Astrocyte (in vitro differentiated cells and primary cell): ENCODE measurements around the gene TMEM95. TPM values are rescaled to one million over a fixed set of nuclear protein-coding genes. Genes with fewer than 3 reads are reported as not detected.

Experiments
- DNase-seq: peaks from one replicate; pipeline ENCODE4 v3.0.0-alpha.2; 2010; ENCODE audit warnings: low read depth
- FAIRE-seq: peaks from 2 replicates; lab custom pipeline; 2011; peaks lifted over from hg19 to GRCh38; lab: Jason Lieb, UNC
- H2AFZ ChIP-seq: 2 replicates; pipeline ENCODE4 v1.6.0; 2012; ENCODE audit warnings: low read depth, low read length, inconsistent platforms
- H3K27ac ChIP-seq: 2 replicates; pipeline ENCODE4 v1.5.1; 2011; ENCODE audit warnings: low read depth, low read length, inconsistent platforms
- H3K27me3 ChIP-seq: 2 replicates; pipeline ENCODE4 v1.6.0; 2011; ENCODE audit warnings: low read length, inconsistent platforms; ENCODE audit not compliant: insufficient read depth
- H3K36me3 ChIP-seq: 2 replicates; pipeline ENCODE4 v1.5.1; 2011; ENCODE audit warnings: low read length, inconsistent platforms; ENCODE audit not compliant: insufficient read depth
- H3K4me1 ChIP-seq: 2 replicates; pipeline ENCODE4 v1.5.1; 2011; ENCODE audit warnings: low read length, inconsistent platforms; ENCODE audit not compliant: insufficient read depth
- H3K4me2 ChIP-seq: 2 replicates; pipeline ENCODE4 v1.6.0; 2012; ENCODE audit warnings: low read length, inconsistent platforms
- H3K4me3 ChIP-seq: 2 replicates; pipeline ENCODE4 v1.5.1; 2011; ENCODE audit warnings: low read depth, mild to moderate bottlenecking, low read length, inconsistent platforms; ENCODE audit not compliant: insufficient read depth
- H3K79me2 ChIP-seq: 2 replicates; pipeline ENCODE4 v1.6.0; 2012; ENCODE audit warnings: mild to moderate bottlenecking, low read length, inconsistent platforms; ENCODE audit not compliant: insufficient read depth
- H3K9ac ChIP-seq: 2 replicates; pipeline ENCODE4 v1.6.0; 2012; ENCODE audit warnings: mild to moderate bottlenecking, low read length, inconsistent platforms
- H3K9me3 ChIP-seq: 2 replicates; pipeline ENCODE4 v1.5.1; 2012; ENCODE audit warnings: low read depth, mild to moderate bottlenecking, low read length, inconsistent platforms; ENCODE audit not compliant: insufficient read depth
- H4K20me1 ChIP-seq: 2 replicates; pipeline ENCODE4 v1.6.0; 2012; ENCODE audit warnings: low read length, inconsistent platforms; ENCODE audit not compliant: insufficient read depth
- H3K27ac Mint-ChIP-seq: one replicate; pipeline ENCODE4 v1.8.0; 2021; ENCODE audit warnings: mild to moderate bottlenecking, mixed read lengths; ENCODE audit not compliant: unreplicated experiment
- H3K27me3 Mint-ChIP-seq: one replicate; pipeline ENCODE4 v1.8.0; 2021; ENCODE audit warnings: low read depth, mixed read lengths; ENCODE audit not compliant: unreplicated experiment
- H3K36me3 Mint-ChIP-seq: one replicate; pipeline ENCODE4 v1.8.0; 2021; ENCODE audit warnings: low read depth, mixed read lengths; ENCODE audit not compliant: unreplicated experiment
- H3K4me1 Mint-ChIP-seq: one replicate; pipeline ENCODE4 v1.8.0; 2021; ENCODE audit warnings: low read depth, mixed read lengths; ENCODE audit not compliant: unreplicated experiment
- H3K4me3 Mint-ChIP-seq: one replicate; pipeline ENCODE4 v1.8.0; 2021; ENCODE audit warnings: mild to moderate bottlenecking, moderate library complexity, mixed read lengths; ENCODE audit not compliant: unreplicated experiment
- H3K9me3 Mint-ChIP-seq: one replicate; pipeline ENCODE4 v1.8.0; 2021; ENCODE audit warnings: mild to moderate bottlenecking, mixed read lengths; ENCODE audit not compliant: unreplicated experiment
- CTCF ChIP-seq: IDR thresholded peaks from 2 replicates; pipeline ENCODE4 v1.5.1; 2011; ENCODE audit warnings: low read depth, mild to moderate bottlenecking, inconsistent platforms, low read length, moderate library complexity; ENCODE audit not compliant: insufficient read depth
- EZH2 ChIP-seq: IDR thresholded peaks from 2 replicates; pipeline ENCODE4 v1.6.1; 2012; ENCODE audit warnings: mild to moderate bottlenecking, low read length, inconsistent platforms; ENCODE audit not compliant: insufficient read depth
- total RNA-seq: library from RNA; stranded (reverse); gene quantifications from 2 replicates; pipeline ENCODE4 v1.2.1, GENCODE V29; 2021

Gene TMEM95
- total RNA-seq, 1 donor from 2014 or later: 0.30 TPM

GRCh38 chr17:7341842-7342241 lies 13.1 kb upstream of the TMEM95 start:
- Histone ChIP-seq H3K27me3 (no peaks in the 10 kb centered on the region), H3K4me3 (no peak overlapping the region), H3K9me3 (no peaks in the 10 kb centered on the region), H3K27ac (no peak overlapping the region), H3K36me3 (no peaks in the 10 kb centered on the region), H2AFZ (no peak overlapping the region), H3K4me2 (no peak overlapping the region), H3K9ac (no peak overlapping the region), H4K20me1 (no peaks in the 10 kb centered on the region), H3K4me1 (no peaks in the 10 kb centered on the region), H3K79me2 (no peaks in the 10 kb centered on the region)
- DNase-seq (no peak), FAIRE-seq (no peak)
- H3K4me3 Mint-ChIP-seq: no peak overlapping the region
- no peak for TF ChIP-seq EZH2
- TF ChIP-seq CTCF: no peak
- H3K4me1 Mint-ChIP-seq: peaks cover 1% of the 10 kb centered on the region
- no peaks in the 10 kb centered on the region for H3K9me3 Mint-ChIP-seq
- H3K36me3 Mint-ChIP-seq: no peaks in the 10 kb centered on the region
- H3K27ac Mint-ChIP-seq: no peak overlapping the region
- peaks cover 6% of the 10 kb centered on the region for H3K27me3 Mint-ChIP-seq

- FAIRE-seq (no peak), DNase-seq (no peak)
- no peaks in the 10 kb centered on the region for H3K4me1 ChIP-seq
- no peak overlapping the region for H3K4me3 ChIP-seq
- H3K4me2 ChIP-seq: no peak overlapping the region
- Mint-ChIP-seq H3K9me3 (no peaks in the 10 kb centered on the region), H3K27me3 (peaks cover 6% of the 10 kb centered on the region), H3K4me3 (no peak overlapping the region), H3K36me3 (no peaks in the 10 kb centered on the region), H3K27ac (no peak overlapping the region), H3K4me1 (peaks cover 2% of the 10 kb centered on the region)
- no peak overlapping the region for H3K27ac ChIP-seq
- H2AFZ ChIP-seq: no peak overlapping the region
- TF ChIP-seq CTCF (no peak), EZH2 (no peak)
- no peaks in the 10 kb centered on the region for H4K20me1 ChIP-seq
- no peaks in the 10 kb centered on the region for H3K27me3 ChIP-seq
- no peaks in the 10 kb centered on the region for H3K9me3 ChIP-seq
- H3K79me2 ChIP-seq: no peaks in the 10 kb centered on the region
- H3K36me3 ChIP-seq: no peaks in the 10 kb centered on the region
- no peak overlapping the region for H3K9ac ChIP-seq
Measured at GRCh38 chr17:7343250-7343649, 11.7 kb upstream of the TMEM95 start.

- H3K27me3 ChIP-seq: no peaks in the 10 kb centered on the region
- no peak for TF ChIP-seq CTCF
- TF ChIP-seq EZH2: no peak
- no peak overlapping the region for H3K4me3 ChIP-seq
- peaks cover 6% of the 10 kb centered on the region for H3K4me1 ChIP-seq
- no peak overlapping the region for H3K27ac Mint-ChIP-seq
- H3K79me2 ChIP-seq: peaks cover 7% of the 10 kb centered on the region
- peaks cover 7% of the 10 kb centered on the region for H3K4me1 Mint-ChIP-seq
- H4K20me1 ChIP-seq: peaks cover 4% of the 10 kb centered on the region
- H3K9ac ChIP-seq: no peak overlapping the region
- peaks cover 3% of the 10 kb centered on the region for H3K27me3 Mint-ChIP-seq
- H3K9me3 ChIP-seq: no peaks in the 10 kb centered on the region
- H3K36me3 Mint-ChIP-seq: no peaks in the 10 kb centered on the region
- no peak overlapping the region for H3K4me2 ChIP-seq
- no peak overlapping the region for H3K4me3 Mint-ChIP-seq
- no peaks in the 10 kb centered on the region for H3K9me3 Mint-ChIP-seq
- no peak overlapping the region for H2AFZ ChIP-seq
- FAIRE-seq (no peak), DNase-seq (no peak)
- no peaks in the 10 kb centered on the region for H3K36me3 ChIP-seq
- no peak overlapping the region for H3K27ac ChIP-seq
Measured at GRCh38 chr17:7346761-7347614, 8.0 kb upstream of the TMEM95 start.
